Measurements from ENCODE around the gene ADAM12. TPM values are rescaled to one million over a fixed set of nuclear protein-coding genes. Genes with fewer than 3 reads are reported as not detected.

The ADAM12 gene
- total and polyA plus RNA-seq, 10 donors = 0.51 to 7.0 (median 1.0) TPM

DNA sequence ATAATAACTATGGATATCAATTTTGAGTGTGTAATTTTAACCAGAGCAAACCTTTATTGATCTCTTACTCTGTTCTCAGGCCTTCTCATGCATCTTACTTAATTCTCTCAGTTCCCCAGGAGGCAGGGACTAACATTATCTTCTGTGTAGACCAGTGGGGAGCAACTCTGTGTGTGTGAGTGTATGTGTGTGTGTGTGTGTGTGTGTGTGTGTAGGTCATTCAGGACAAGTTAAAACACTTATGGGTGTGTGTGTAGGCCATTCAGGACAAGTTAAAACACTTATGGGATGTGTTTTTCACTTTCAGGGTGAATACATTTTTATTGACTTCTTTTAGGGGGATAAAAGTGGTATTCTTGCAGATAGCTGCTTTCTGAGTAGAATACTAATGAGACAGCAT is 145.0 kb downstream of the ADAM12 start:
- H3K4me3 ChIP-seq = no peak overlapping the region
- intact Hi-C loops (cut with DNase I; ENCODE audit: low total_unique reads) = no loop called here
- no peaks in the 10 kb centered on the region for H3K4me1 ChIP-seq
- TF ChIP-seq, protein P1, sequence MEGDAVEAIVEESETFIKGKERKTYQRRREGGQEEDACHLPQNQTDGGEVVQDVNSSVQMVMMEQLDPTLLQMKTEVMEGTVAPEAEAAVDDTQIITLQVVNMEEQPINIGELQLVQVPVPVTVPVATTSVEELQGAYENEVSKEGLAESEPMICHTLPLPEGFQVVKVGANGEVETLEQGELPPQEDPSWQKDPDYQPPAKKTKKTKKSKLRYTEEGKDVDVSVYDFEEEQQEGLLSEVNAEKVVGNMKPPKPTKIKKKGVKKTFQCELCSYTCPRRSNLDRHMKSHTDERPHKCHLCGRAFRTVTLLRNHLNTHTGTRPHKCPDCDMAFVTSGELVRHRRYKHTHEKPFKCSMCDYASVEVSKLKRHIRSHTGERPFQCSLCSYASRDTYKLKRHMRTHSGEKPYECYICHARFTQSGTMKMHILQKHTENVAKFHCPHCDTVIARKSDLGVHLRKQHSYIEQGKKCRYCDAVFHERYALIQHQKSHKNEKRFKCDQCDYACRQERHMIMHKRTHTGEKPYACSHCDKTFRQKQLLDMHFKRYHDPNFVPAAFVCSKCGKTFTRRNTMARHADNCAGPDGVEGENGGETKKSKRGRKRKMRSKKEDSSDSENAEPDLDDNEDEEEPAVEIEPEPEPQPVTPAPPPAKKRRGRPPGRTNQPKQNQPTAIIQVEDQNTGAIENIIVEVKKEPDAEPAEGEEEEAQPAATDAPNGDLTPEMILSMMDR (IDR thresholded peaks at IDR 0.05 in 8 of 11, conservative IDR thresholded peaks at IDR 0.05 in 3 of 11) = no peak
- TF ChIP-seq POLR2AphosphoS5 (IDR thresholded peaks at IDR 0.05) (no peak), POLR2A (IDR thresholded peaks at IDR 0.05) (no peak)
- peaks cover 0 to 4% (median 0%) of the 10 kb centered on the region in 7 donors for H3K27me3 ChIP-seq (replicated peaks in 1 of 7)
- no peaks in the 10 kb centered on the region for H3K36me3 ChIP-seq
- H3K27ac ChIP-seq = no peak overlapping the region
- DNase-seq = no peak
- no peaks in the 10 kb centered on the region for H3K9me3 ChIP-seq

DNA sequence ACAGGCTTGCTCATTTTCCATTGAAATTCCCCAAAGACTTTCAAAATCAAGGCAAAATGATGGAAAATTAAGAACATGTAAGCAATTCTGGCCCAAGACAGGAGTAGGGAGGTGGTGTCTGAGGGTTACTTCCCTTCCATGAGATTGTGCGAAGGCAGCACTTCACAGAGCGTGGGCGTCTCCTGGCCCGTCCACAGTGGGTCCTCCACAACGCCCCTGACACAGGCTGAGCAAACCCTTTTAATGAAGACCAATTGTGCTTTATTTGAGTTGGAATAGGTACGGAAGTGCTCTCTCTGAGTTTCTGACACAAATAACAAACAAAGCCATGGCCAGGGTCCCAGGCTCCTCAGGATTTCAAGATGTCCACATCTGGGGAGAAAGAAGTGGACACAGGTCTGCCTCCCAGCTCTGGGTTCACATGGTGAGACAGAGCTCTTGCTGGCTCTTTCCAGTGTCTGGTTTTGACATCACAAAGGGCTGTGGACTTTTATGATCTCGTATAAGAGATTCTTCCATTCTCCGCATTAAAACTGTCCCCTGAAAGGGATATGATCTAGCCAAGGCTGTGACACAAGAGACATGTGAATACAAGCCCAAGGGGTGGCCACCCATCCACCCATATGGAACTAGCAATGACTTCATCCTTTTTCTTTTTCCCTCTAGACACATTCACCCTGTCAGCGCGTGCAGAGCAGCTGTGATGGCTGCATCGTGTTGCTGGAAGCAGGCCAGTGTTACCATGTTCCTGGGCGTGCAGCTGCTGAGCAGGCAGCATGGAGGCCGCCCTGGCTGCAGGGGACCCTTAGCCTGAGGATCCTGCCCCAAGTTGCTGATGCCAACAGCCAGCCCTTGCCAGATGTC is 145.6 kb downstream of the ADAM12 start:
- Histone ChIP-seq H3K36me3 (no peaks in the 10 kb centered on the region), H3K27me3 (replicated peaks in 1 of 7) (peaks cover 0 to 4% (median 0%) of the 10 kb centered on the region in 7 donors), H3K27ac (no peak overlapping the region), H3K4me3 (no peak overlapping the region), H3K4me1 (no peaks in the 10 kb centered on the region), H3K9me3 (no peaks in the 10 kb centered on the region)
- DNase-seq = no peak
- intact Hi-C loops (cut with DNase I; ENCODE audit: low total_unique reads) = no loop called here
- TF ChIP-seq POLR2A (IDR thresholded peaks at IDR 0.05) (no peak), POLR2AphosphoS5 (IDR thresholded peaks at IDR 0.05) (no peak)
- TF ChIP-seq, protein P1 (IDR thresholded peaks at IDR 0.05 in 8 of 11, conservative IDR thresholded peaks at IDR 0.05 in 3 of 11) = no peak
- 78 to 88% (median 81%) methylated on average over 13 of the region's 13 CpGs for WGBS, 5 donors

DNA sequence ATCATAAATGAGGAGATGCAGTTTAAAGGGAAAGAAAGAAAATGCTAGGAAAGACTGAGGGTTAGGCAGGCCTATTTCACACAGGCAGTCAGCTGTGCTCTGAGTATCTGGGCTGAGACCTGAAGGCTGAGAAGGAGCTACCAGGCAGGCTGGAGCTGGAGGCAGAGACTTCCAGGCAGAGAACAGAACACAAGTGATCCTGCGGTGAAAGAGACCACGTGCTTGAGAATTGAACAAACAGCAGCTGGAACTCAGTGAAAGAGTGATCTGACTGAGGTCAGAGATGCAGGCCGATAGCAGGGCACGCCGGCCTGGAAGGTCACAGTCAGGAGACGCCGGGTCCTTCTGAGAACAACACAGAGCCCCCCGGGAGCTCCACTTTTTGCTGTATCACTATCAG is 147.8 kb downstream of the ADAM12 start:
- Histone ChIP-seq H3K9me3 (peaks cover 0 to 12% (median 6%) of the 10 kb centered on the region in 8 donors), H3K4me1 (no peaks in the 10 kb centered on the region), H3K27ac (no peak overlapping the region), H3K36me3 (no peaks in the 10 kb centered on the region), H3K27me3 (replicated peaks in 1 of 7) (peaks cover 0 to 4% (median 0%) of the 10 kb centered on the region in 7 donors), H3K4me3 (no peak overlapping the region)
- TF ChIP-seq, protein P1 (IDR thresholded peaks at IDR 0.05 in 8 of 11, conservative IDR thresholded peaks at IDR 0.05 in 3 of 11) = no peak
- TF ChIP-seq POLR2AphosphoS5 (IDR thresholded peaks at IDR 0.05) (no peak), POLR2A (IDR thresholded peaks at IDR 0.05) (no peak)
- WGBS, 5 donors = 68 to 86% (median 83%) methylated on average over 8 of the region's 8 CpGs
- no peak for DNase-seq
- intact Hi-C loops (cut with DNase I; ENCODE audit: low total_unique reads) = no loop called here

- Histone ChIP-seq H3K27me3 (replicated peaks in 1 of 7) (peaks cover 0 to 4% (median 0%) of the 10 kb centered on the region in 7 donors), H3K4me3 (no peak overlapping the region), H3K4me1 (no peaks in the 10 kb centered on the region), H3K27ac (no peak overlapping the region), H3K36me3 (no peaks in the 10 kb centered on the region), H3K9me3 (peaks cover 0 to 12% (median 6%) of the 10 kb centered on the region in 8 donors)
- DNase-seq = no peak
- TF ChIP-seq POLR2AphosphoS5 (IDR thresholded peaks at IDR 0.05) (no peak), POLR2A (IDR thresholded peaks at IDR 0.05) (no peak)
- TF ChIP-seq, protein P1 (IDR thresholded peaks at IDR 0.05 in 8 of 11, conservative IDR thresholded peaks at IDR 0.05 in 3 of 11) = no peak
- WGBS, 5 donors = 82 to 92% (median 86%) methylated on average over 6 to 8 of the region's 8 CpGs
- intact Hi-C loops (cut with DNase I; ENCODE audit: low total_unique reads) = no loop called here
Measured at GRCh38 chr10:126239844-126240243, 148.4 kb downstream of the ADAM12 start.

Measured in spleen (tissue), 11 donors.